Activated naive CD8-positive, alpha-beta T cell treated with anti-CD3 and anti-CD28 coated beads for 36 hours (primary cell): Measurements from ENCODE around the gene TUT4. TPM values are rescaled to one million over a fixed set of nuclear protein-coding genes. Genes with fewer than 3 reads are reported as not detected.
A peak's percentile ranks its signal among the peaks of the same experiment; 100 is the strongest.

ENCODE experiments used
- DNase-seq: peaks from one replicate; pipeline ENCODE4 v3.0.0; 2021
- H3K27ac Mint-ChIP-seq: one replicate; pipeline ENCODE4 v1.8.0; 2022; ENCODE audit warnings: mild to moderate bottlenecking, moderate library complexity, mixed read lengths
- H3K27me3 Mint-ChIP-seq: one replicate; pipeline ENCODE4 v1.8.0; 2022; ENCODE audit warnings: mild to moderate bottlenecking, mixed read lengths
- H3K36me3 Mint-ChIP-seq: one replicate; pipeline ENCODE4 v1.8.0; 2021; ENCODE audit warnings: mild to moderate bottlenecking, mixed read lengths
- H3K4me1 Mint-ChIP-seq: one replicate; pipeline ENCODE4 v1.8.0; 2021; ENCODE audit warnings: mixed read lengths
- H3K4me3 Mint-ChIP-seq: one replicate; pipeline ENCODE4 v1.8.0; 2022; ENCODE audit warnings: mild to moderate bottlenecking, moderate library complexity, mixed read lengths
- H3K9me3 Mint-ChIP-seq: one replicate; pipeline ENCODE4 v1.8.0; 2022; ENCODE audit warnings: mixed read lengths
- total RNA-seq, 2 experiments: library from RNA; stranded (reverse); gene quantifications; one replicate each; pipeline ENCODE4 v1.2.3, GENCODE V29; 2021

TUT4 gene
- total RNA-seq, 2 experiments from 2014 or later, result 56.7 to 58.2 TPM

- H3K9me3 Mint-ChIP-seq, result no peaks in the 10 kb centered on the region
- H3K27ac Mint-ChIP-seq, result no peak overlapping the region
- no peak overlapping the region for H3K4me3 Mint-ChIP-seq
- no peaks in the 10 kb centered on the region for H3K27me3 Mint-ChIP-seq
- H3K36me3 Mint-ChIP-seq, result peaks cover 7% of the 10 kb centered on the region
- peaks cover 11% of the 10 kb centered on the region for H3K4me1 Mint-ChIP-seq
- DNase-seq, result no peak
These were observed 75.9 kb downstream of the TUT4 start for GRCh38 chr1:52476943-52477342.

GRCh38 chr1:52474807-52475206 lies 78.1 kb downstream of the TUT4 start:
- Mint-ChIP-seq H3K27me3 (no peaks in the 10 kb centered on the region), H3K4me3 (no peak overlapping the region), H3K27ac (peak overlapping the region; percentile 23), H3K36me3 (peaks cover 14% of the 10 kb centered on the region), H3K9me3 (no peaks in the 10 kb centered on the region), H3K4me1 (peaks cover 9% of the 10 kb centered on the region)
- no peak for DNase-seq

- DNase-seq, result no peak
- no peaks in the 10 kb centered on the region for H3K9me3 Mint-ChIP-seq
- no peak overlapping the region for H3K4me3 Mint-ChIP-seq
- peaks cover 12% of the 10 kb centered on the region for H3K4me1 Mint-ChIP-seq
- H3K36me3 Mint-ChIP-seq, result peaks cover 14% of the 10 kb centered on the region
- H3K27me3 Mint-ChIP-seq, result no peaks in the 10 kb centered on the region
- no peak overlapping the region for H3K27ac Mint-ChIP-seq
These were observed 79.9 kb downstream of the TUT4 start for GRCh38 chr1:52473039-52473438.

GRCh38 chr1:52472384-52472783 lies 80.5 kb downstream of the TUT4 start:
- Mint-ChIP-seq H3K36me3 (peaks cover 15% of the 10 kb centered on the region), H3K4me3 (no peak overlapping the region), H3K9me3 (no peaks in the 10 kb centered on the region), H3K27ac (no peak overlapping the region), H3K4me1 (peaks cover 12% of the 10 kb centered on the region), H3K27me3 (no peaks in the 10 kb centered on the region)
- no peak for DNase-seq

GRCh38 chr1:52469108-52469507 lies 83.8 kb downstream of the TUT4 start:
- no peaks in the 10 kb centered on the region for H3K27me3 Mint-ChIP-seq
- H3K9me3 Mint-ChIP-seq, result no peaks in the 10 kb centered on the region
- no peak overlapping the region for H3K27ac Mint-ChIP-seq
- H3K4me3 Mint-ChIP-seq, result no peak overlapping the region
- peaks cover 9% of the 10 kb centered on the region for H3K4me1 Mint-ChIP-seq
- DNase-seq, result no peak
- peaks cover 12% of the 10 kb centered on the region for H3K36me3 Mint-ChIP-seq

GRCh38 chr1:52463891-52464290 lies 89.0 kb downstream of the TUT4 start:
- Mint-ChIP-seq H3K9me3 (no peaks in the 10 kb centered on the region), H3K4me3 (no peak overlapping the region), H3K27ac (no peak overlapping the region), H3K36me3 (peaks cover 5% of the 10 kb centered on the region), H3K4me1 (peaks cover 2% of the 10 kb centered on the region), H3K27me3 (no peaks in the 10 kb centered on the region)
- DNase-seq, result no peak

- Mint-ChIP-seq H3K4me3 (no peak overlapping the region), H3K27ac (no peak overlapping the region), H3K9me3 (no peaks in the 10 kb centered on the region), H3K36me3 (peaks cover 6% of the 10 kb centered on the region), H3K4me1 (peaks cover 2% of the 10 kb centered on the region), H3K27me3 (no peaks in the 10 kb centered on the region)
- DNase-seq, result no peak
These were observed 91.1 kb downstream of the TUT4 start for GRCh38 chr1:52461821-52462220.

GRCh38 chr1:52460694-52461093 lies 92.2 kb downstream of the TUT4 start:
- Mint-ChIP-seq H3K4me1 (peaks cover 2% of the 10 kb centered on the region), H3K4me3 (no peak overlapping the region), H3K27me3 (no peaks in the 10 kb centered on the region), H3K36me3 (peaks cover 6% of the 10 kb centered on the region), H3K27ac (no peak overlapping the region), H3K9me3 (no peaks in the 10 kb centered on the region)
- no peak for DNase-seq

- H3K36me3 Mint-ChIP-seq, result peaks cover 13% of the 10 kb centered on the region
- H3K27ac Mint-ChIP-seq, result no peak overlapping the region
- no peaks in the 10 kb centered on the region for H3K9me3 Mint-ChIP-seq
- H3K4me3 Mint-ChIP-seq, result no peak overlapping the region
- H3K4me1 Mint-ChIP-seq, result no peaks in the 10 kb centered on the region
- no peak for DNase-seq
- H3K27me3 Mint-ChIP-seq, result no peaks in the 10 kb centered on the region
These were observed 97.2 kb downstream of the TUT4 start for GRCh38 chr1:52455686-52456085.

- DNase-seq, result no peak
- Mint-ChIP-seq H3K36me3 (peaks cover 11% of the 10 kb centered on the region), H3K4me3 (no peak overlapping the region), H3K27ac (no peak overlapping the region), H3K9me3 (no peaks in the 10 kb centered on the region), H3K27me3 (no peaks in the 10 kb centered on the region), H3K4me1 (no peaks in the 10 kb centered on the region)
These were observed 98.1 kb downstream of the TUT4 start for GRCh38 chr1:52454779-52455178.

- Mint-ChIP-seq H3K4me3 (no peak overlapping the region), H3K27ac (no peak overlapping the region), H3K27me3 (no peaks in the 10 kb centered on the region), H3K4me1 (no peaks in the 10 kb centered on the region), H3K9me3 (no peaks in the 10 kb centered on the region), H3K36me3 (peaks cover 11% of the 10 kb centered on the region)
- DNase-seq, result no peak
These were observed 98.8 kb downstream of the TUT4 start for GRCh38 chr1:52454127-52454526.

- Mint-ChIP-seq H3K27ac (no peak overlapping the region), H3K4me3 (no peak overlapping the region), H3K27me3 (no peaks in the 10 kb centered on the region), H3K36me3 (peaks cover 13% of the 10 kb centered on the region), H3K9me3 (no peaks in the 10 kb centered on the region), H3K4me1 (no peaks in the 10 kb centered on the region)
- no peak for DNase-seq
These were observed 108.4 kb downstream of the TUT4 start for GRCh38 chr1:52444463-52444862.

GRCh38 chr1:52439976-52440375 lies 112.9 kb downstream of the TUT4 start:
- H3K4me1 Mint-ChIP-seq, result no peaks in the 10 kb centered on the region
- no peak for DNase-seq
- no peak overlapping the region for H3K27ac Mint-ChIP-seq
- no peaks in the 10 kb centered on the region for H3K9me3 Mint-ChIP-seq
- H3K36me3 Mint-ChIP-seq, result peaks cover 16% of the 10 kb centered on the region
- no peak overlapping the region for H3K4me3 Mint-ChIP-seq
- H3K27me3 Mint-ChIP-seq, result no peaks in the 10 kb centered on the region

- peaks cover 12% of the 10 kb centered on the region for H3K36me3 Mint-ChIP-seq
- H3K27ac Mint-ChIP-seq, result no peak overlapping the region
- H3K27me3 Mint-ChIP-seq, result no peaks in the 10 kb centered on the region
These were observed 116.1 kb downstream of the TUT4 start for GRCh38 chr1:52436817-52437216.

GRCh38 chr1:52435650-52436049 lies 117.2 kb downstream of the TUT4 start:
- no peaks in the 10 kb centered on the region for H3K9me3 Mint-ChIP-seq
- H3K27ac Mint-ChIP-seq, result no peak overlapping the region
- no peak for DNase-seq
- H3K36me3 Mint-ChIP-seq, result peaks cover 12% of the 10 kb centered on the region
- H3K27me3 Mint-ChIP-seq, result no peaks in the 10 kb centered on the region
- no peaks in the 10 kb centered on the region for H3K4me1 Mint-ChIP-seq
- no peak overlapping the region for H3K4me3 Mint-ChIP-seq

More at GRCh38 chr1:52436817-52437216, 116.1 kb downstream of the TUT4 start:
- H3K4me1 Mint-ChIP-seq, result no peaks in the 10 kb centered on the region
- no peaks in the 10 kb centered on the region for H3K9me3 Mint-ChIP-seq
- DNase-seq, result no peak
- no peak overlapping the region for H3K4me3 Mint-ChIP-seq

- no peaks in the 10 kb centered on the region for H3K27me3 Mint-ChIP-seq
- no peak overlapping the region for H3K27ac Mint-ChIP-seq
- DNase-seq, result no peak
- H3K4me3 Mint-ChIP-seq, result no peak overlapping the region
- H3K4me1 Mint-ChIP-seq, result no peaks in the 10 kb centered on the region
- peaks cover 12% of the 10 kb centered on the region for H3K36me3 Mint-ChIP-seq
- no peaks in the 10 kb centered on the region for H3K9me3 Mint-ChIP-seq
These were observed 117.7 kb downstream of the TUT4 start for GRCh38 chr1:52435211-52435610.

GRCh38 chr1:52432807-52433206 lies 120.1 kb downstream of the TUT4 start:
- no peaks in the 10 kb centered on the region for H3K27me3 Mint-ChIP-seq

More at GRCh38 chr1:52432807-52433206, 120.1 kb downstream of the TUT4 start:
- H3K4me3 Mint-ChIP-seq, result no peak overlapping the region
- DNase-seq, result no peak
- no peaks in the 10 kb centered on the region for H3K9me3 Mint-ChIP-seq
- peaks cover 16% of the 10 kb centered on the region for H3K36me3 Mint-ChIP-seq
- no peaks in the 10 kb centered on the region for H3K4me1 Mint-ChIP-seq
- no peak overlapping the region for H3K27ac Mint-ChIP-seq
